Natural killer cell treated with Interleukin-12 subunit alpha and Interleukin-12 subunit beta and Interleukin-15 and Interleukin-18, amount 100 ng/mL, for 72 hours (primary cell): ENCODE results near the gene PPP1R9B. TPM values are rescaled to one million over a fixed set of nuclear protein-coding genes. Genes with fewer than 3 reads are reported as not detected.

Source experiments
- ATAC-seq, 2 donors: fragments of 150-1000 bp; cut with Tn5 transposase in 1 of 2; sonication (Bioruptor Pico), chemical (Tn5 transposase) in 1 of 2; 2 replicates each; pipeline ENCODE4 v1.10.0; 2021
- DNase-seq: peaks from one replicate; pipeline ENCODE4 v3.0.0; 2022; ENCODE audit warnings: low spot score
- H3K27ac Mint-ChIP-seq, 2 donors: 1 replicate in 1 of 2; 2 replicates in 1 of 2; pipeline ENCODE4 v1.8.0; 2022; ENCODE audit warnings: mixed read lengths in 2 of 2, mild to moderate bottlenecking in 1 of 2, moderate library complexity in 1 of 2
- H3K27me3 Mint-ChIP-seq, 2 donors: 1 replicate in 1 of 2; 2 replicates in 1 of 2; pipeline ENCODE4 v1.8.0; 2022; ENCODE audit warnings: mixed read lengths in 2 of 2
- H3K36me3 Mint-ChIP-seq: one replicate; pipeline ENCODE4 v1.8.0; 2022; ENCODE audit warnings: mixed read lengths
- H3K4me1 Mint-ChIP-seq, 2 donors: 1 replicate in 1 of 2; 2 replicates in 1 of 2; pipeline ENCODE4 v1.8.0; 2022; ENCODE audit warnings: low read depth in 2 of 2, mixed read lengths in 2 of 2, mild to moderate bottlenecking in 1 of 2
- H3K4me3 Mint-ChIP-seq: one replicate; pipeline ENCODE4 v1.8.0; 2022; ENCODE audit warnings: mixed read lengths
- H3K9me3 Mint-ChIP-seq: 2 replicates; pipeline ENCODE4 v1.8.0; 2022; ENCODE audit warnings: mixed read lengths
- total RNA-seq, 2 donors: library from RNA; stranded (reverse); gene quantifications; one replicate each; pipeline ENCODE4 v1.2.3, GENCODE V29; 2022

PPP1R9B gene, protein sequence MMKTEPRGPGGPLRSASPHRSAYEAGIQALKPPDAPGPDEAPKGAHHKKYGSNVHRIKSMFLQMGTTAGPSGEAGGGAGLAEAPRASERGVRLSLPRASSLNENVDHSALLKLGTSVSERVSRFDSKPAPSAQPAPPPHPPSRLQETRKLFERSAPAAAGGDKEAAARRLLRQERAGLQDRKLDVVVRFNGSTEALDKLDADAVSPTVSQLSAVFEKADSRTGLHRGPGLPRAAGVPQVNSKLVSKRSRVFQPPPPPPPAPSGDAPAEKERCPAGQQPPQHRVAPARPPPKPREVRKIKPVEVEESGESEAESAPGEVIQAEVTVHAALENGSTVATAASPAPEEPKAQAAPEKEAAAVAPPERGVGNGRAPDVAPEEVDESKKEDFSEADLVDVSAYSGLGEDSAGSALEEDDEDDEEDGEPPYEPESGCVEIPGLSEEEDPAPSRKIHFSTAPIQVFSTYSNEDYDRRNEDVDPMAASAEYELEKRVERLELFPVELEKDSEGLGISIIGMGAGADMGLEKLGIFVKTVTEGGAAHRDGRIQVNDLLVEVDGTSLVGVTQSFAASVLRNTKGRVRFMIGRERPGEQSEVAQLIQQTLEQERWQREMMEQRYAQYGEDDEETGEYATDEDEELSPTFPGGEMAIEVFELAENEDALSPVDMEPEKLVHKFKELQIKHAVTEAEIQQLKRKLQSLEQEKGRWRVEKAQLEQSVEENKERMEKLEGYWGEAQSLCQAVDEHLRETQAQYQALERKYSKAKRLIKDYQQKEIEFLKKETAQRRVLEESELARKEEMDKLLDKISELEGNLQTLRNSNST
- total RNA-seq, result 100 to 1,000 TPM in 1 of 2 donors, 10 to 100 TPM in 1; 96.0 to 110 TPM

DNA sequence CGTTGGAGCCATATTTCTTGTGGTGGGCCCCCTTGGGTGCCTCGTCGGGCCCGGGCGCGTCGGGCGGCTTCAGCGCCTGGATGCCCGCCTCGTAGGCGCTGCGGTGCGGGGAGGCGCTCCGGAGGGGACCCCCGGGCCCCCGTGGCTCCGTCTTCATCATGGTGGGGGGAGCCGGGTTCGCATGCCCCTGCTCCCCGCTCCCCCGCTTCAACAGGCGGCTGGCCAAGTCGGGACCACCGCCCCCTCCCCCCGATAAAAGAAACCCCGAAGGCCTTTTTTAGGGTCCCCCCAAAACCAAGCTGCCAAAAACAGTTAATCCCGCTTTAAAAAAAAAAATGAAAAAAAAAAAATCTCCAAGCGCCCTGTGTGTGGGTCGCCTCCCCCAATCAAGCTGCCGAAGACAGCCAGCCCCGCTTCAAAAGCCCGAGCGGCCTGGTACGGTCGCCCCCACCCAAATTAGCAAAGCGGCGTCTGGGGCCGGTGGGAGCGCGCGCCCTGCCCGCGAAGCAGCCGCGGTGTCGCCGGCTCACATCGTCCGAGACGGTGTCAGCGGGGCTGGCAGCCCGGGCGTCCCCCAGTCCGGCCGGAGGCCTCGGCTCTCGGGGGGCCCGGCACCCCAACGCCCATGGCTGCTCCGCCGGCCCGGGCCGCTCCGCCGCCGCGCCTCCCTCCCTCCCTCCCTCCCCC lies at the start of gene PPP1R9B:
Gene PPP1R9B (minus strand): TSS at position 324 of the 687 bp plus-strand sequence. CDS start 164 bp downstream, at position 160.
- Mint-ChIP-seq H3K4me1 (peaks cover 23 to 26% of the 10 kb centered on the region in 2 donors), H3K27me3 (no peaks in the 10 kb centered on the region), H3K4me3 (peak within 1 kb of the TSS; percentile 97), H3K27ac (peak within 1 kb of the TSS; percentile 88 to 97), H3K36me3 (peaks cover 6% of the 10 kb centered on the region), H3K9me3 (no peaks in the 10 kb centered on the region)
- ATAC-seq, result peak in 1 of 2 donors; percentile 17
- DNase-seq, result no peak

- H3K4me1 Mint-ChIP-seq, result peaks cover 9 to 13% of the 10 kb centered on the region in 2 donors
- no peak for DNase-seq
- H3K9me3 Mint-ChIP-seq, result no peaks in the 10 kb centered on the region
- ATAC-seq, result peak; percentile 70 to 82
- peak overlapping the region; percentile 84 for H3K4me3 Mint-ChIP-seq
- H3K36me3 Mint-ChIP-seq, result no peaks in the 10 kb centered on the region
- H3K27me3 Mint-ChIP-seq, result peaks cover 42 to 44% of the 10 kb centered on the region in 2 donors
- no peak overlapping the region for H3K27ac Mint-ChIP-seq
Observed at GRCh38 chr17:50199803-50200456, 49.5 kb upstream of the PPP1R9B start.

DNA sequence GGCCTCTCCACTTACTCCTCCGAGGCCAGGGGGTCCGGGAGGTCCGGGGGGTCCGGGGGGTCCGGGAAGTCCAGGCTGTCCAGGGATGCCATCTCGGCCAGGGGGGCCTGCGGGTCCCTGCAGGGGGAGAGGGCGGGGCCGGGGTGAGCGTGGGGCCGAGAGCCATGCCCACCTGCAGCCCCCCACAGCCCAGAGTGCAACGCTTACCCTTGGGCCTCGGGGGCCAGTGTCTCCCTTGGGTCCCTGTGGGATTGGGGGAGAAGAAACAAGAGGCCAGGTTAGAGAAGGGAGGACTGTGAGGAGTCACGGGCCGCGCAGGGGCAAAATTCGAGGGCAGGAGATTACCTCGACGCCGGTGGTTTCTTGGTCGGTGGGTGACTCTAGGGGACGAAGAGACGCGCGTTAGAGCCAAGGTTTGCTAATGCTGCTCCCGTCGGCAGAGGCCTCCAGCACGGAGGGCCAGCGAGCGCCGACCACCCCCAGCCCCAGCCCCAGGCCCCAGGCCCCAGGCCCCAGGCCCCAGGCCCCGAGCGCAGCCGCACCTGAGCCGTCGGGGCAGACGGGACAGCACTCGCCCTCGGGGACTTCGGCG lies 48.8 kb upstream of the PPP1R9B start:
- peaks cover 9 to 13% of the 10 kb centered on the region in 2 donors for H3K4me1 Mint-ChIP-seq
- no peaks in the 10 kb centered on the region for H3K36me3 Mint-ChIP-seq
- H3K27me3 Mint-ChIP-seq, result peaks cover 40% of the 10 kb centered on the region in 2 donors
- no peak for ATAC-seq
- peak overlapping the region; percentile 84 for H3K4me3 Mint-ChIP-seq
- no peak for DNase-seq
- H3K27ac Mint-ChIP-seq, result no peak overlapping the region
- no peaks in the 10 kb centered on the region for H3K9me3 Mint-ChIP-seq

- peaks cover 9 to 13% of the 10 kb centered on the region in 2 donors for H3K4me1 Mint-ChIP-seq
- DNase-seq (no peak), ATAC-seq (no peak)
- H3K27ac Mint-ChIP-seq, result no peak overlapping the region
- peak overlapping the region; percentile 45 for H3K4me3 Mint-ChIP-seq
- peaks cover 40% of the 10 kb centered on the region in 2 donors for H3K27me3 Mint-ChIP-seq
- H3K36me3 Mint-ChIP-seq, result no peaks in the 10 kb centered on the region
- no peaks in the 10 kb centered on the region for H3K9me3 Mint-ChIP-seq
Observed at GRCh38 chr17:50198026-50198669, 47.7 kb upstream of the PPP1R9B start.

- ATAC-seq (no peak), DNase-seq (no peak)
- H3K36me3 Mint-ChIP-seq, result no peaks in the 10 kb centered on the region
- no peak overlapping the region for H3K27ac Mint-ChIP-seq
- peaks cover 9 to 13% of the 10 kb centered on the region in 2 donors for H3K4me1 Mint-ChIP-seq
- peaks cover 27% of the 10 kb centered on the region in 2 donors for H3K27me3 Mint-ChIP-seq
- no peak overlapping the region for H3K4me3 Mint-ChIP-seq
- no peaks in the 10 kb centered on the region for H3K9me3 Mint-ChIP-seq
Observed at GRCh38 chr17:50196826-50197225, 46.3 kb upstream of the PPP1R9B start.

- H3K36me3 Mint-ChIP-seq, result no peaks in the 10 kb centered on the region
- H3K4me3 Mint-ChIP-seq, result no peak overlapping the region
- ATAC-seq, result no peak
- H3K27ac Mint-ChIP-seq, result no peak overlapping the region
- H3K9me3 Mint-ChIP-seq, result no peaks in the 10 kb centered on the region
- H3K4me1 Mint-ChIP-seq, result peaks cover 5 to 10% of the 10 kb centered on the region in 2 donors
- H3K27me3 Mint-ChIP-seq, result peaks cover 22% of the 10 kb centered on the region in 2 donors
- DNase-seq, result no peak
Observed at GRCh38 chr17:50196036-50196435, 45.6 kb upstream of the PPP1R9B start.

DNA sequence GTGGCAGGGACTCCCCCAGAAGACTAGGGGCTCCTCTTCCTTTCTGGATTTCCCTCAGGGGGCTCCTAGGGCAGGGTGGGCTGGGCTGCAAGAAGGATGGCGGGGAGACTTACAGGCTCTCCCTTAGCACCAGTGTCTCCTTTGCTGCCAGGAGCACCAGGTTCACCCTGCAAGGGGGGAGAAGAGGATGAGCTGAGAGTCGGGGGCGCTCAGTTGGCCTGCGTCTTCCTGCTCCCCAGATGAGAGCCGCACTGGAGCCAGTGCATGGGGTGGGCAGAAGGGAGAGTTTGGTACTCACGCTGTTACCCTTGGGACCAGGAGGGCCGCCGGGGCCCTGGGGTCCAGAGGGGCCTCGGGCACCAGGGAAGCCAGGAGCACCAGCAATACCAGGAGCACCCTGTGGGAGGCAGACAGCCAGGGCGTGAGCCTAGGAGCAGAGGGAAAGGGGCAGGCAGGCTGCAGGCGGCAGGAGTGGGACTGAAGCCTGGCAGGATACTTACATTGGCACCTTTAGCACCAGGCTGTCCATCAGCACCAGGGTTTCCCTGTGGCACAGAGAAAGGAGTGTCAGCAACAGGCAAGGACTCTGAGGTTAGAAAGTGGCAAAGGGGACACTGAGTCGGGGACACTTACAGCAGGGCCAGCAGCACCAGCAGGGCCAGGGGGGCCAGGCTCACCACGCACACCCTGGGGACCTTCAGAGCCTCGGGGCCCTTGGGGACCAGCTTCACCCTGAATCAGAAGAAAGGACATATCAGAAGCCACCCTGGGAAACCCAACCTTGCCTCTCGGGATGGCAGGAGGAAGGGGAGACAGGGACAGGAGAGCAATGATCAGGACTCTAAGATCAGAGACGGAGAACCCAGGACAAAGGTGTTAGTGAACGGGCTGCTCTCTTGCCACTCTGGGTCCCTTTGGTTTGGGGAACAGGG lies 44.7 kb upstream of the PPP1R9B start:
- H3K4me1 Mint-ChIP-seq, result peaks cover 0 to 5% of the 10 kb centered on the region in 2 donors
- no peak overlapping the region for H3K27ac Mint-ChIP-seq
- H3K27me3 Mint-ChIP-seq, result peaks cover 18 to 19% of the 10 kb centered on the region in 2 donors
- DNase-seq, result no peak
- H3K36me3 Mint-ChIP-seq, result no peaks in the 10 kb centered on the region
- H3K9me3 Mint-ChIP-seq, result no peaks in the 10 kb centered on the region
- H3K4me3 Mint-ChIP-seq, result no peak overlapping the region
- ATAC-seq, result no peak

GRCh38 chr17:50194140-50194933 lies 43.9 kb upstream of the PPP1R9B start:
- peaks cover 0 to 5% of the 10 kb centered on the region in 2 donors for H3K4me1 Mint-ChIP-seq
- H3K9me3 Mint-ChIP-seq, result no peaks in the 10 kb centered on the region
- no peaks in the 10 kb centered on the region for H3K36me3 Mint-ChIP-seq
- DNase-seq (no peak), ATAC-seq (no peak)
- H3K27me3 Mint-ChIP-seq, result peaks cover 18 to 19% of the 10 kb centered on the region in 2 donors
- no peak overlapping the region for H3K27ac Mint-ChIP-seq
- H3K4me3 Mint-ChIP-seq, result no peak overlapping the region

GRCh38 chr17:50192618-50193291 lies 42.3 kb upstream of the PPP1R9B start:
- H3K4me3 Mint-ChIP-seq, result no peak overlapping the region
- no peaks in the 10 kb centered on the region for H3K36me3 Mint-ChIP-seq
- ATAC-seq (no peak), DNase-seq (no peak)
- H3K9me3 Mint-ChIP-seq, result no peaks in the 10 kb centered on the region
- no peak overlapping the region for H3K27ac Mint-ChIP-seq
- H3K4me1 Mint-ChIP-seq, result no peaks in the 10 kb centered on the region
- peaks cover 6 to 9% of the 10 kb centered on the region in 2 donors for H3K27me3 Mint-ChIP-seq

DNA sequence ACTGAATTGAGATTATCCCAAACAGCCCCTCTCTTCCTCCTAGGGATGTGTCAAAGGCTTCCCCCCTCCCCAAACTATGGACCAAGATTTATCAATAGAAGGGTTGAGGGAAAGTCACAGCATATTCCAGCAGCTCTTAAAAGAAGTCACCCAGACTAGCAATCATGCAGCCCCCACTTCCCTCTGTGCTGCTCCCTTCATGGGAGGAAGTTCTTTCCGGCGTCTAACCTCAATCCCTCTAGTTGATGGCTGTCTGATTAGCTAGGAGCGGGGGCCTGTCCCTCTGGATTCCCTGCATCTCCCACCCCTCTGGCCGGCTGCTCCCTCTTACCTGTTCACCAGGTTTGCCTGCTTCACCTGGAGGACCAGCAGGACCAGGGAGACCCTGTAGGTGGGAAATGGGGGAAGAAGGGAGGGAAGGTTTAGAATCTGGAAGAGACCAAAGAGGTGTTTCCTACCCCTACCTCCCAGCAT lies 41.7 kb upstream of the PPP1R9B start:
- Mint-ChIP-seq H3K9me3 (no peaks in the 10 kb centered on the region), H3K4me3 (no peak overlapping the region), H3K36me3 (no peaks in the 10 kb centered on the region), H3K27ac (no peak overlapping the region), H3K27me3 (peaks cover 0 to 3% of the 10 kb centered on the region in 2 donors), H3K4me1 (no peaks in the 10 kb centered on the region)
- no peak for ATAC-seq
- DNase-seq, result no peak
